Activated naive CD4-positive, alpha-beta T cell treated with Interleukin-2 at 50 U/mL for 16 hours (primary cell): Measurements from ENCODE around the gene NFIA.
"Not testable (repeated sequence)": the region's sequence is repeated elsewhere in the genome, so short reads cannot be mapped to it uniquely, and the experiment has no call there.

Experiments
- DNase-seq: peaks from one replicate; pipeline ENCODE4 v3.0.0-alpha.2; 2020

The NFIA gene

DNA sequence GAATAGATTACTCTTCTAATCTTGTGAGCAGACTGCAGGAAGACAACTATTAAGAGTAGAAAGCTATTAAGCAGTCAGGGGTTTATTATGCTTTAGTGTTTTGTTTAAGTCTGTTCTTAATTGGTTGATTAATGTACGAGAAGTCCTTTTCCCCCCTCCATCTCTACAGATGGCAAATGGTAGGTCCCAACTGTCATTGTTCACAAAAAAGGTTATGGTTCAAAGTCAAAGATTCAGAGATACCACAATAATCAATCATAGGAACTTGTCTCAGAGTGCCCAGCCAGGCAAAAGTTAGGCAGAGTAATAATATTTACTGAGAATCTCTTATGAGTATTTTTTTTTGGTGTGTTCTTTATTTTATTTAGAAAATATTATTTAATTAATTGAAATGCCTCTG is 26.8 kb downstream of the NFIA start:
- DNase-seq: no peak

DNA sequence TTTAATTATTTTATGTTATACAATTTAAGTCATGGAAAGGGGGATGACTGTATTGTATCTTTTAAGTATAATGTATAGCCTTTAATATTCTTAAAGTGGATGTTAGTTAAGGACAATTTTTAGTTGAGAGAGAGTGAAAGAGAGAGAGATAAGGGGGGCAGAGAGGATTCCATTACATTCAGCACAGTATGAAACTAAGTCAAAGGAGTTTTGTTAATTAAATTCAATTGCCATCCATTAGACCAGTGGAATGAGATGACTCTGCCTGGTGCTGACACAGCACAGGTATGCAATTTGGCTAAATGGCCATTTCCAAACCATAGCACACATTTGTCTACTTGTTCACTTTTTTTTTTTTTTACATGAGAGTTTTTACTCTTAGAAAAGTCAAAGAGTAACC is 27.5 kb downstream of the NFIA start:
- no peak for DNase-seq

DNA sequence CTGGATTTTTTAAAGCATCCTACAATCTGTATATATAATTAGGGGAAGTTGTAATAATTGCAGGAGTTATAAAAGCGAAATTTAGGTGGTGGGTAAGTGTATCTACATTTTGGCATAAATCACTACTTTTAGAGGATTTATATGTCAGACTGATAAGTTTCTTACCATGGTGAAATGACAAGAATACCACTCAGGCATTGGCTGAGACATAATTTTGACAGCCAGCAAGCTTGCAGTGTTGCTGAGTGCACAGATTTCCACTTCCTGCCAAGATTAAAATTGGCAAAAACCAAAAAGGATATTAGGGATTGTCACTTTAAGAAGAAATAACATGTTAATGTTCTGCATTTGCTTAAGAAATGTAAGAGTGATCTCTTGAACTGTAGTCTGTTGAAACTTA is 28.2 kb downstream of the NFIA start:
- DNase-seq: no peak

DNA sequence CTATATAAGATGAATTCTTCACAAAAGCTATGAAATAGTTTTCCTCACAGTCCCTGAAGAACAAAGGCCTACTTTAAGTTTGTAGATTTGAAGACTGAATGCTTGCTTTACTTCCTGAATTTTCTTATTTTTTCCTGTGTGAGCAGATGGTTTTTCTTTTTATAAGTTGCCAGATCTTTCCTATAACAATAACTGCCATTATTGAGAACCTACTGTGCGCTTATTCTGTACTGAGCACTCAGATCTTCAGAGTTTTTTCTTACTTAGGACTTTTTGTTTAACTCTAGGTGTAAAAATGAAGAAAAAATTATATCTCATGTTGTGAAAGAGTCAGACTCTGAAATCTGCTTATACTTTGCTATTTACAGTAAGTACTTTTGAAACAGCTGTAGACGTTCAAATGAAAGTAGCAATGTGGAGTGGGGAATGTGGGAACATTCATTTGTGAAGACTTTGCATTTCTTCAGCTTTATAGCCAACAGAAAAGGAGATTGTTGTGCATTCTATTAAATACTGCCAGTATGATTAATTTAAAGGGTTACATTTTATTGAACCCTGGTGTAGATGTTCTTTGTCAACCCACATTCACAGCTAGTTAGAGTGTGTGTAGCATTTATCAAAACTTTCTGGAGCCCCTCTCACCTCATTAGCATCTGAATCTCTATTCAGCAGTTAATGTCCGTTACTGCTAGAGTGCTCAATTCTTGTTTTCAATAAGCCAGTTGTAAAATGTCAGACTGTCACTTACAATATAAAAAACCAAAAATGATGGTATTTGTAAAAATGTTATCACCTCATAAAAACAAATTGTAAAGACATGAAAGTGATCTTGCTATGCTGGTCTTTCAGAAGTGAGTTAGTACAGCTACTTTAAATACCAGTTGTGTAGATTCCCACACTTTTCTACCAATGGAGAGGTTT is 29.0 kb downstream of the NFIA start:
- no peak for DNase-seq

DNA sequence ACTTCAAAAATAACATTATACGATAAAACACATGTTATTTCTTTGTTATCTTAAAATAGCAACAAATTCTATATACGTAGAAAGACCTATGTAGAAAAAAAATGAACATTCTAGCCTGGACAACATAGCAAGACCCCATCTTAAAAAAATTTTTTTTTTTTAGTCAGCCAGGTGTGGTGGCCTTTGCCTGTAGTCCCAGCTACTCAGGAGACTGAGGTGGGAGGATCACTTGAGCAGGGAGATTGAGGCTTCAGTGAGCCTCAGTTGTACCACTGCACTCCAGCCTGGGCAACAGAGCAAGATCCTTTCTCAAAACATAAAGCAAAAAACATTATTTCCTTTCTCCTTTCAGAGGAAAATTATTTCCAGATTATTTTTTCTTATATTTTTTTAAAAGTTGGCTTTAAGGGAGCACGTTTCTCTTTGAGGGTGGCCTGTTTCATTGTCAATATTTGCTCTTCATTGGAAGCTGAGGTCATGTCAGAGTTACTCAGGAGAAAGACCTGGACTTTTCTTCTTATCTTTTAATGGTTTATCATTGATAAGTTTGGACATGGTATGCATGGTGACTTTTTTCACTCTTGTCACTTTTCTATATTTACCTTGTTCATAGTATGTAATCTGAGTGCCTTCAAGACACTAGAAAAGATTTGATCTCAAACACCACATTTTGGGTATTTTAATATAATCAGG is 32.0 kb downstream of the NFIA start:
- no peak for DNase-seq

DNA sequence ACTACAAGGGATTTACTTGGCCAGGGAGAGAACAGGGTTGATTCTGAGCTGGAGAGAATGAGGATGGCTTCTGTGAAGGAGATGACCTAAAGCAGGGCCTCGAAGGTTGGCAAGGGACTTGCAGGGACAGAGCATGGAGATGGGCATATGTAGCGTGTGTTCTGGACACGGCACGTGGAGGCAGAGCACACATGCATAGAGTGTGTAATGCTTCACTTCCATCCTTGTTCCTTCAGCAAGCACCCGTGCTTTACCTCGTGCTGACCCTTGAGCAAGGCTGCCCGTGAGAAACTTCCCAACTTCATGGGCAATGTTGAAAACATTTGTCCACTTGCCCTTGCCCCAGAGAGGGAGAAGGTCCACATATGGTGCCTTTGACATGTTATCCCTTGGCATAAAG is 33.1 kb downstream of the NFIA start:
- no peak for DNase-seq

DNA sequence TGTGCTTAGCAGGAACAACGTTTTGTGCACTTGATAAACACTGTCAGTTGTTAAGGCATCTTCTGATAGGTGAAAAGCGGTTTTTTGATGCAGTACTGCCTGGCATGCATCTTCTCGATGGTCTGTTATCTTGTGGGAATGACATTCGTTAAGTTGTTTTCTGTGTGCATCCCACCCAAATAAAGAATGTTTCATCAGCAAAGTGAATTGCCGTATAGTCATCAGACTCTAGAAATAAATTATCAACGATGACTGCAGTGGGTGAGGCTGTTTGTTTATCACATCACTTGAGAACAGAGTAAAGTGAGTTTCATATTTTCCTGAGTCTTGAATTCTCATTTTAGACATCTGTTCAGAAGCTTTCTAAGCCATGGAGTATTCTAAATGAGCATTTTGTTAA is 34.1 kb downstream of the NFIA start:
- DNase-seq: no peak

DNA sequence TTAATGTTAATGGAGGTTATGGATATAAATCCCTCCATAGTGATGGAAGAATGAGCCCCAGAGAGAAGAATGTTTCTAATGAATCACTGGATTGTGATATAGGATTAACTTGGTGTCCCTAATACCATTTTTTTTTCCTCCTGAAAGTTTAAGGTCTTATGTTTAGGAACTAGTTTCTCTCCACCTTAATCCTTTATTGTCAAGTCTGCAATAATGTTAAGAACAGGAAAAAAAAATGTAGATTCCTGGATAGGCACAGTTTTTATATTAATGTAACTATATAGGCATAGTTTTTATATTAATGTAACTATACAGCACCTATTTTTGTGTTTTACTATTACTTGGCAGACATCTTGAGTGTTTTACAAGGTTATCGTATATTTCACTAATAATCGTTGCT is 34.9 kb downstream of the NFIA start:
- no peak for DNase-seq

DNA sequence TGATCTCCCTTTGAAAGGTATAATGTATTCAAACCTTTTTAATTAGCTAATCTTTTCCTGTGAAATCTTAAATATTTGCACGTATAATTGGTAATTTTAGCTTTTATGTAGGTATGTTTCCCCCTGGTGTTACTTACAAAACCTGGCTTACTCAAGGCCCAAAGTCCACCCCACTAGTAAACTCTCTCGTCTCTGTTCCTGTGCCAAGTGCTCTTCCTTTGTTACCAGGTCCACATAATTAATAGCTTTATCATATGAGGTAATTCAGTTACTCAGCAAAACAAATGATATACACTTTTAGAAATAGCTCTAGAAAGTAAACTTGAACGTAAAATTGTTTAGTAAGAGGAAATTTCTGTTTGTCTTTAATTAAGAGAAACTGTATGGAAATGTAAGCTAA is 36.7 kb downstream of the NFIA start:
- DNase-seq: no peak

DNA sequence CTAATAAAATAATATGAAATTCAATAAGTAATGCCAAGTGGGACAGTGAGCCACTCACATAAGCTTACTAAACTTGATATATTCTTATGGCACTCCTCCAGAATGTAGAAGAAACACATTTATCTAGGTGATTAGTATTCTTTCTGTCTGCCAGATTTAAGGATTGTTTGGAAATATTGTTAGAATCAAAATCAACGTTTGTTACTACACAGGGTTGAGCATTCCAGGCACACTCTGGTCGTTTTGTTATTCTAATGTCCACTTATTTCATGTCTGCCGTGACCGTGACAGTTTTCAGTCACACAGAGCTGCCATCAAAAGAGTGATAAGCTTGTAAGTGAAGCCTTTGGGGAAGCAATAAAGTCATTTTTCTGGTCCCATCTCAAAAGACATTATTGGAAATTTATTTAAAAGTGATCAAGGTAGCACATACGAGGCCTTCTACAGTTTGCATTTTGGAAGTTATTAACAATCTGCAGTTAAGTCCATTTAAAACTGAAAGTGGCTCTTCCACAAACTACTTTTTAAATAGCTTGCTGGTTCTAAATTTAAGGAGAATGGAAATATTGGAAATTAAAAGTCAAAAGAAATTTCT is 38.0 kb downstream of the NFIA start:
- DNase-seq: no peak

DNA sequence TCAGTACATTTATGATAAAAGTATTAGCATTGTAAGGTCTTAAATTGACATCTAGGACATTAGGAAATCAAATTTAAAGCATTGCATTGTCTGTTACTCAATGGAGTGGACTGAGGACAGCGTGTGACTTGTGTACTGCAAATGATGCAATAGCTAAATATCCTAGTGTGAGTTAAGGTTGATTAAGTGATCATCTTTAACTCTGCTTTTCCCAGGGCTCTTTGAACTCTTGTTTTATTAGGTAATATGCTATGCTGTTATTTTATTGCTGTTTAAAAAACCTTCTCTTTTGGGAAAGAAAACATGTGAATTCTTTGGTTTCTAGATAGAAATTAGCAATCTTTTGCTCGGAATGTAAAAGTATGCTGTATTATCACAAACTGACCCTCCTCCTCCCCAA is 38.6 kb downstream of the NFIA start:
- DNase-seq: no peak

DNA sequence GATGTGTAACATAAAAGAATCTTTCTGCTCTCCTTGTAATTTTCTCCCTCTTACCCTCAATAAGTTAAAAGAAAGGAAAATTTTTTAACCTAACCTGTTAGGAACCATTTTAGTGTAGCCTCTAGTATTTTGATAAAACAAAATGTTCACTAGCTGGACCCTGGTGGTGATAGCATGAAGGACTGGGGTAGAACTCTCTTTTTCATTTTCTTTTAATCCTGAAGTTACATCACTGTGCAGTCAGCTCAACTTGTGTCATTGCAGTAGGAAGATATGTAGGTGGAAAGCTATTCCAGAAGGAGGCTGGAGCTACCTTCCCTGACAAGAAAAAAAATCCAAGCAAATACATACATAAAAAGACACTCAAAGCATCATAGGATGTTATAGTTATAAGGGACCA is 39.3 kb downstream of the NFIA start:
- DNase-seq: no peak

DNA sequence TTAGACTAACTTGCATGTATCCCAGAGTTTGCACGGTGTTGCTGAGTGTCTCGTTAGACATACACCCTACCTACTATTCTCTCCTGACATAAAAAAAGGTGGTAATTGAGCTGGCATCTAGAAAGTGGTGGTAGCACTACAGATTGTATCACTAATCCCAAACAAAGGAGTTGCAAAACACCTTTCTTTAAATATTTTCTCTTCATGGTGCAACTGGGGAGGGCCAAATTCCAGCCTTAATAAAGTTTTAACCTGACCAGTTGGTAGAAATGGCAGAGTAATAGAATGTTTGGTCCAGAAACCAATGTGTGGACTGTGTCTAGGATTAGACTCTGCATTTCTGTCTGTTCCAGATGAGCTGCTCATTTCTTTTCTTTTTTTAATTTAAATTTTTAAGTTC is 40.0 kb downstream of the NFIA start:
- no peak for DNase-seq

DNA sequence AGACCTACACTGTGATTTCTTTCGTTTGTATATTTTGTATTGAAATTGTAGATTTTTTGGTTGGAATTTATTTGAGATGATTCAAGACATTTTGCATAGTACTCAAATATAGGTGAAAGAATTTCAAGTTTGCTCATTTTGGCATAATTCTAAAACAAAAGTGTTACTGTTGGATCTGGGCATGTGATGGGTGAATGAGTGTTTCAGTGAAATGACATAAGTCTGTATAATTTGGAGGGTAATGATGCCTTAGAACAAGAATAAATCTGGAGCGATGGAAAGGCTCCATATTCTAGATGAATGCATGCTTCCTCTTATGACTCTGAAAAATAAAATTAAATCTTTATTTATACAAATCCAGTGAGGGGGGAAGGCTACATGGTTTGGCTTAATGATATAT is 41.0 kb downstream of the NFIA start:
- DNase-seq: no peak

DNA sequence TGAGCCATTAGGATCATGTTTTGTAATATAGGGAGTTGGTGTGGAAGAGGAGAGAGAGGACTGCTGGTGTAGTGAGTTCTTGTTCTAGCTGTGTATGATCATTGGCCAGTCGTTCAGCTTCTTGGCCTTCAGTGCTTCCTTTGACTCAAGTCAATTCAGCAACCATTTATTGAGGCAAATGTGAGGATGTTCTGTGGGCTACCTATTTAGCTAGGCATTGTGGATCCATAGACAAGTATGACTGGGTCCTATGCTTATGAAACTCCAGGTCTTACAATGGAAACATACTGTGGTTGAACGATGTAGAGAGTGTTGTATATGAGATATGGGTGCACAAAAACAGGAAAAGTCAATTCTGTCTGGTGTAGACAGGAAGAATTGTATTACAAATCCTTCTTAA is 41.7 kb downstream of the NFIA start:
- no peak for DNase-seq

DNA sequence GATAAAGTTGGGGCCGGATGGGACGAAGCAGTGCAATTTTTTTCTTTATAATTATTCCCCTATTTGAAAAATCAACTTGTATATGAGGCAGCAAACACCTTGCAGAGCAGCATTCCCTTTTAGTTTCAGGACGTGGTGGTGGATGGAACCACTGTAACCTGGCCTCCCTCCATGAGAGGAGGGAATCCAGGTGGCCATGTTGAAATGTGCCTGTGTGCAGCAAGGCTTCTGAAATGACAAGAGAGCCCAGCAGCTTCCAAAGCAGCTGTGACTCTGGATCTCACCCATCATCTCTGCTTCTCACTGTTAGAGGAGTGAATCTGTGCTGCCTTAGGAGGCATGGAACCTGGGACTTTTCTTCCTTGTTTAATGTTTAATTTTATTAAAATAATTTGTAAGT is 42.3 kb downstream of the NFIA start:
- no peak for DNase-seq

DNA sequence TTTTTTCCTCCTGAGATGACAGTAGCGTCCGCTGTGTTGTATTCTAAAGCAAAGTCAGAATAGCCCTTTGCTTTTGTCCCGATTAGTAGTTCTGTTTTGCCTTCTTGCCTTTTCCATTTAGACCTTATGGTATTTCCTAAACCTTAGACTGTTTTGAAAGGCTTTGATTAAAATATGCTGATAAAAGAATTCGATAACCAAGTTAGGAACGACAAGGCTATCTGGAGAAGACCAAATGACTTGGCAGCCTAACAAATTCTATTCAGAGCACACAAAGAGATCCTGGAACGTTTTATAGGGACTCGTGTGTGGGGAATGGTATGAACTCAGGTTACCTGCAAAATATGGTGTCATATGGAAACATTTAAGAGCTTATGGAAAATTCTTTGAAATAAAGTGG is 42.9 kb downstream of the NFIA start:
- DNase-seq: no peak

DNA sequence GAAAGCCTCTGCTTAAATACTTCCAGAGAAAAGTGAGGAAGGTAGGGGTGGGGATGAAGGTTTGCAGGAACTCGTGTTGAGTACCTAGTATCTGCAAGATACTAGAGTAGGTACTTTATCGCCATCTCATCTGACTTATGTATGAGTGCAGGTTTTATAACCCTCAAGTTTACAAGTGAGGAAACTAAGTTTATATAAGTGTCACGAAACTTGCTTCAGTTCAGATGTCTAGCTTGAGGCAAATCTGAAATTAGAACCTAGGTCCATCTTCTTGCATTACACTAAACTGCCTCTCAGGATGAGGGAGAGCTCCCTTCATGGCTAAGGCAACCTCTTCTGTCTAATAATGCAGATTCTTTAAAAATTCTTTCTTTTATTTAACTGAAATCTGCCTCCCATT is 43.5 kb downstream of the NFIA start:
- DNase-seq: no peak

DNA sequence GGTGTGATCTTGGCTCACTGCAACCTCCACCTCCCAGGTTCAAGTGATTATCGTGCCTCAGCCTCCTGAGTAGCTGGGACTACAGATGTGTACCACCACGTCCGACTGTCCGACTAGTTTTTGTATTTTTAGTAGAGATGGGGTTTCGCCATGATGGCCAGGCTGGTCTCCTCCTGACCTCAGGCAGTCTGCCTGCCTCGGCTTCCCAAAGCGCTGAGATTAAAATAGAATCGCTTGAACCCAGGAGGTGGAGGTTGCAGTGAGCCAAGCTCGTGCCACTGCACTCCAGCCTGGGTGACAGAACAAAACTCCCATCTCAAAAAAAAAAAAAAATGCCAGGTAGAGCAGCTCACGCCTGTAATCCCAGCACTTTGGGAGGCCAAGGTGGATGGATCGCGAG is 44.5 kb downstream of the NFIA start:
- DNase-seq: not testable (repeated sequence)

DNA sequence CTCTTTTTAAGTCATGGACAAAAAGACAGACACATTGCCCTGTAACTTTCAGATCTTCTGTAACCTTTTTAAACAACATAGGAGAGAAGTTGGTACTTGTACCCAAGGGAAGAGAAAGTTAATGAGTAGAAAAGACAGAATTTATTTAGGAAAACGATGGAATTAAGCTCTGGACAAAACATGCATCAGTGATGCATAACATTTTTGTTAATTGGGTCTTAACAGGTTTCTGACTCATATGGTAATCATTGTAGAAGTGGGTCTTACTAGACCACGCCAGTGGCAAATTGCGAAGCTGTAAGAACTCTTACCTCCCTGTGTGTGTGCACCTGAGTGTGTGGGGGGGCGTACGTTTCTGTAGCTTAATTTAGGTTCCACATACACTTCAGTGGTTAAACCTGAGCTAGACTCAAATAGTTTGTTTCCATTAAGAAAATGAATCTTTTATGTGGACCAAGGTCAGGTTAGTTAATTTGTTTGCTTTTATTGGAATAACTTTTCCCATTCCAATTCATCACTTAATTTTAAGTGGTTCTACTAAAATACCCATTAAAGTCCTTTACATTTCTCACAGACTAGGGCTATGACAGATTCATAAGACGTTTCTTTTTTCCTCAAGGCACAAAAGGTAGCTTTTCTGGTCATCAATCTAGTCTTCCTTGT is 48.1 kb downstream of the NFIA start:
- DNase-seq: no peak

DNA sequence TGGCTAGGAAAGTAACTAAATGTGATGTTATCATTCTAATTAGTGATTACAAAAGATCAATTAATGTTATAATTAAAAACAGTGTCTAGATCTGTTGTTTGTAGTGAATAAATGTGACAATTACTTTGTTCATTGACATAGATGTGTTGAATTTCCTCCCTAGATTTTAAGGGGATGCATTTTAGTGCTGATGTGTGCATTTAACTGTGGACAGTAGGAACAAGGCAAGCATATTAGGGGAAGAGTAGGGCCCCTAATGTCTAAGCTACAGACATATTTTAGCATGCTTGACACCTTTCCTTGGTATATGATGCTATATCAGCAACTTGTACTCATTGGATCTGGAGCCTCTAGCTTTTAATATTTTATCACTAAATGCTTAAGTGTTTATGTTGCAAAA is 48.9 kb downstream of the NFIA start:
- no peak for DNase-seq

DNA sequence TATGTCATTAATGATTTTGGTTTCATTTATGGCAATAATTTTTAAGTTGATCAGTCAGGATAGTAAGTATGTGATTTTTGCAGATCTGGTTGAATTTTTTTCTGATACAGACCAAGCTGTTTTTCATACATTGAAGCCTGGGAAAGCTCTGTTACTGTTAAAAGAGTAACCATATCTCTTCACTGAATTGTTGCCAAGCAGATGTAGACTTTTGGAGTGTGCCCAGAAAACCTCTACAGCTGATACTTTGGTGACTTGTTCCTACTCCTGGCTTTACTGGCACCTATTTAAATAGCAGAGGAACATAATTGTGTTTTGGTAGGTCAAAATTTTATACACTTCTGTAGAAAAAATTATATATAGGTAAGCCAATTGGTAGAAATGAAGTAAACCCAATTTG is 49.4 kb downstream of the NFIA start:
- DNase-seq: no peak

DNA sequence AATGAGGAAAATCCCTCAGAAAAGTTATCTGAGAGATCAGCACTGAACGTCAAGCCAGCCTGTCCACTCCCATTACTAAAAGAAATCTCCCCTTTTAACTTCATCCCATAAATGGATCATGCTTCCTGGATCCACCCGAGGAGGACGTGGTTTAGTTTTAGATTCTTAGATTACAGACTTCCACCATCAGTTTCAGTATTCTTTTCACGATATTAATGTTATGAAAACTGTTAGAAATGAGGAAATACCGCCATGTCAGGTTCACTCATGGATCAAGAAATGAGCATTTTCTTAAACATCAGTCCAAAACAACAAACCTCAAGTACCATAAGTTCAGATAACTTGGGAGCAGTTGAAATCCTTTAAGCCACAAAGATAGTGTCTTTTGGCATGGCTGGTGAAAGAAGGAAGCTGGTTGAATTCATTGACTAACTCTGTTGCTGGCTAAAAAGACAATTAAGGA is 49.8 kb downstream of the NFIA start:
- no peak for DNase-seq
